ENCODE results near the gene ODAD4.

- TF ChIP-seq RBBP5 (IDR thresholded peaks at IDR 0.05; ENCODE audit: borderline replicate concordance, low read depth, low read length) (no peak), YY1 (IDR thresholded peaks at IDR 0.05; ENCODE audit: low read depth, low read length) (no peak), BCL11A (IDR thresholded peaks at IDR 0.05; ENCODE audit: low read depth in 2 of 2, low read length in 2 of 2) (no peak), EZH2 (IDR thresholded peaks at IDR 0.05; ENCODE audit: low read depth, low read length, severe bottlenecking) (no peak)
- TF ChIP-seq, protein P1, sequence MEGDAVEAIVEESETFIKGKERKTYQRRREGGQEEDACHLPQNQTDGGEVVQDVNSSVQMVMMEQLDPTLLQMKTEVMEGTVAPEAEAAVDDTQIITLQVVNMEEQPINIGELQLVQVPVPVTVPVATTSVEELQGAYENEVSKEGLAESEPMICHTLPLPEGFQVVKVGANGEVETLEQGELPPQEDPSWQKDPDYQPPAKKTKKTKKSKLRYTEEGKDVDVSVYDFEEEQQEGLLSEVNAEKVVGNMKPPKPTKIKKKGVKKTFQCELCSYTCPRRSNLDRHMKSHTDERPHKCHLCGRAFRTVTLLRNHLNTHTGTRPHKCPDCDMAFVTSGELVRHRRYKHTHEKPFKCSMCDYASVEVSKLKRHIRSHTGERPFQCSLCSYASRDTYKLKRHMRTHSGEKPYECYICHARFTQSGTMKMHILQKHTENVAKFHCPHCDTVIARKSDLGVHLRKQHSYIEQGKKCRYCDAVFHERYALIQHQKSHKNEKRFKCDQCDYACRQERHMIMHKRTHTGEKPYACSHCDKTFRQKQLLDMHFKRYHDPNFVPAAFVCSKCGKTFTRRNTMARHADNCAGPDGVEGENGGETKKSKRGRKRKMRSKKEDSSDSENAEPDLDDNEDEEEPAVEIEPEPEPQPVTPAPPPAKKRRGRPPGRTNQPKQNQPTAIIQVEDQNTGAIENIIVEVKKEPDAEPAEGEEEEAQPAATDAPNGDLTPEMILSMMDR (IDR thresholded peaks at IDR 0.05; ENCODE audit: control extremely low read depth in 1 of 3, insufficient read depth in 1 of 3, low read depth in 1 of 3, low read length in 3 of 3), result no peak
Measured at GRCh38 chr17:41907633-41908539, 22.5 kb upstream of the ODAD4 start.

All from H1 (cell line).